Stimulated activated CD8-positive, alpha-beta memory T cell treated with anti-CD3 and anti-CD28 coated beads, Interleukin-15, amount 100 ng/mL, for 4 hours (primary cell): ENCODE data around the gene LANCL2.

Experiments
- DNase-seq, 2 donors: peaks; one replicate each; pipeline ENCODE4 v3.0.0-alpha.2; 2020; ENCODE audit warnings: low read depth in 2 of 2

LANCL2 gene

GRCh38 chr7:55361560-55361959 is 3.6 kb upstream of the LANCL2 start:
- DNase-seq: no peak

- no peak for DNase-seq
These were observed 2.2 kb upstream of the LANCL2 start for GRCh38 chr7:55362927-55363326.

- DNase-seq: no peak
These were observed 1.6 kb upstream of the LANCL2 start for GRCh38 chr7:55363386-55364170.

- DNase-seq: peak; percentile 88 to 92
These were observed 731 bp downstream of the LANCL2 start for GRCh38 chr7:55365675-55366460.

GRCh38 chr7:55366461-55367070 is 1.4 kb downstream of the LANCL2 start:
- no peak for DNase-seq

GRCh38 chr7:55367283-55367840 is 2.2 kb downstream of the LANCL2 start:
- DNase-seq: no peak

- DNase-seq: no peak
These were observed 4.6 kb downstream of the LANCL2 start for GRCh38 chr7:55369427-55370400.

GRCh38 chr7:55374213-55374612 is 9.1 kb downstream of the LANCL2 start:
- no peak for DNase-seq

- no peak for DNase-seq
These were observed 10.1 kb downstream of the LANCL2 start for GRCh38 chr7:55375237-55375636.

GRCh38 chr7:55377162-55377817 is 12.2 kb downstream of the LANCL2 start:
- DNase-seq: no peak

GRCh38 chr7:55379285-55379684 is 14.1 kb downstream of the LANCL2 start:
- DNase-seq: no peak

GRCh38 chr7:55381189-55381588 is 16.1 kb downstream of the LANCL2 start:
- no peak for DNase-seq

GRCh38 chr7:55381696-55382095 is 16.6 kb downstream of the LANCL2 start:
- no peak for DNase-seq

GRCh38 chr7:55382251-55382650 is 17.1 kb downstream of the LANCL2 start:
- DNase-seq: no peak

GRCh38 chr7:55386541-55386940 is 21.4 kb downstream of the LANCL2 start:
- DNase-seq: no peak

- no peak for DNase-seq
These were observed 22.2 kb downstream of the LANCL2 start for GRCh38 chr7:55387062-55387965.

GRCh38 chr7:55396233-55396785 is 31.2 kb downstream of the LANCL2 start:
- no peak for DNase-seq

GRCh38 chr7:55397617-55398016 is 32.5 kb downstream of the LANCL2 start:
- DNase-seq: no peak

GRCh38 chr7:55400191-55400590 is 35.1 kb downstream of the LANCL2 start:
- no peak for DNase-seq
